Upper lobe of right lung (tissue), 1 donor: Measurements from ENCODE around the gene DDTL. TPM values are rescaled to one million over a fixed set of nuclear protein-coding genes. Genes with fewer than 3 reads are reported as not detected.

ENCODE experiments used
- ATAC-seq: fragments of 200-7000 bp; cut with Tn5 transposase; one replicate; pipeline ENCODE4 v1.9.1; 2020; ENCODE audit warnings: mild to moderate bottlenecking, moderate library complexity
- DNase-seq: peaks from one replicate; pipeline ENCODE4 v3.0.0-alpha.2; 2020
- H3K27ac ChIP-seq: fragments of 200-600 bp; one replicate; pipeline ENCODE4 v1.8.0; 2022
- H3K27me3 ChIP-seq: fragments of 200-600 bp; one replicate; pipeline ENCODE4 v1.8.0; 2022; ENCODE audit warnings: mild to moderate bottlenecking
- H3K36me3 ChIP-seq: fragments of 200-600 bp; one replicate; pipeline ENCODE4 v1.8.0; 2022
- H3K4me1 ChIP-seq: fragments of 200-600 bp; one replicate; pipeline ENCODE4 v1.8.0; 2022
- H3K4me3 ChIP-seq: fragments of 200-600 bp; one replicate; pipeline ENCODE4 v1.8.0; 2022; ENCODE audit warnings: mild to moderate bottlenecking
- H3K9me3 ChIP-seq: fragments of 200-600 bp; one replicate; pipeline ENCODE4 v1.8.0; 2022
- intact Hi-C: fragments of 100-400 bp; cut with DNase I; formaldehyde crosslinking; loops from one replicate; pipeline ENCODE4 v1.11.0; 2022
- total RNA-seq: library from RNA; stranded (reverse); fragmentation: NEBNext Ultra II Directional; extraction: Animal tissue kit (Norgen Biotek cat#: 25700); gene quantifications from one replicate; pipeline ENCODE4 v1.2.1, GENCODE V29; 2021
- TF ChIP-seq, protein P1 (sequence below): fragments of 200-600 bp; IDR thresholded peaks from one replicate; pipeline ENCODE4 v1.8.0; 2022; ENCODE audit warnings: antibody characterized with exemption
- donor health status: DM: no; HTN: yes; CAD: no; lungs with severe emphysema.

DDTL gene
- total RNA-seq, 1 donor from 2014 or later = 2.5 TPM

DNA sequence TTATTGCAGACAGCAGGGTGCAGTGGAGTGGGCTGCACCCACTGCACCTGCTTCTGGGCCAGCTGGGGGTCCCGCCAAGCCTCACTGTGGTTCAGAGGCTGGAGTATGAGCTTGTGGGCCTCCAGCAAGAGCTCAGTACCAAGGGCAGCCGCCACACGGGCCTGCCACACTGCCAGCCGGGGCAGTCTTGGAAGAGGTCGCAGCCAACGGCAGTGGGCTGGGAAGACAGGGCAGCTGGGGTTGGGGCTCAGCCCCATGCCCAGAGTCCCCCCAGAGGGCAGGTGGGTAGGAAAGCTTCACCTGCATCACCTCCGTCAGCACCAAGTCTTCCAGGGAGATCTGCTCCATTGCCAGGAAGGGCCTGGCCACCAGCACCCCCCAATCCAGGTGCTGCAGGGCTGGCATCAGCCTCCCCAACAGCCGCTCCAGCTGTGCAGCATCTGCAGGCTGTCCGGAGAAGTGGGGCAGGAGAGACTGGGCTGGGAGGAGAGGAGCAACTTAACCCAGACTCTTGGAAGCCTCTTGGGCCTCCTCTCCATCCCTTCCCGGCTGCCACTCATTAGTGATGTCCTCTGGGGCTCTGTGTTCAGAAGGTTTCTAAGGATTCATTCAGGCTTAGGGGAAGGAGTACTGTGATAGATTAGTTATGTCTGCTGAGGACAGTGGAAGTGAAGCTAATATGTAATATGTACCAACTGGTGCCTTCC lies 39.7 kb downstream of the DDTL start:
- Histone ChIP-seq H3K27me3 (no peaks in the 10 kb centered on the region), H3K4me1 (no peaks in the 10 kb centered on the region), H3K4me3 (no peak overlapping the region), H3K36me3 (no peaks in the 10 kb centered on the region), H3K27ac (no peak overlapping the region), H3K9me3 (no peaks in the 10 kb centered on the region)
- no peak for ATAC-seq
- no peak for DNase-seq
- intact Hi-C loops = no loop called here
- TF ChIP-seq, protein P1, sequence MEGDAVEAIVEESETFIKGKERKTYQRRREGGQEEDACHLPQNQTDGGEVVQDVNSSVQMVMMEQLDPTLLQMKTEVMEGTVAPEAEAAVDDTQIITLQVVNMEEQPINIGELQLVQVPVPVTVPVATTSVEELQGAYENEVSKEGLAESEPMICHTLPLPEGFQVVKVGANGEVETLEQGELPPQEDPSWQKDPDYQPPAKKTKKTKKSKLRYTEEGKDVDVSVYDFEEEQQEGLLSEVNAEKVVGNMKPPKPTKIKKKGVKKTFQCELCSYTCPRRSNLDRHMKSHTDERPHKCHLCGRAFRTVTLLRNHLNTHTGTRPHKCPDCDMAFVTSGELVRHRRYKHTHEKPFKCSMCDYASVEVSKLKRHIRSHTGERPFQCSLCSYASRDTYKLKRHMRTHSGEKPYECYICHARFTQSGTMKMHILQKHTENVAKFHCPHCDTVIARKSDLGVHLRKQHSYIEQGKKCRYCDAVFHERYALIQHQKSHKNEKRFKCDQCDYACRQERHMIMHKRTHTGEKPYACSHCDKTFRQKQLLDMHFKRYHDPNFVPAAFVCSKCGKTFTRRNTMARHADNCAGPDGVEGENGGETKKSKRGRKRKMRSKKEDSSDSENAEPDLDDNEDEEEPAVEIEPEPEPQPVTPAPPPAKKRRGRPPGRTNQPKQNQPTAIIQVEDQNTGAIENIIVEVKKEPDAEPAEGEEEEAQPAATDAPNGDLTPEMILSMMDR = no peak

DNA sequence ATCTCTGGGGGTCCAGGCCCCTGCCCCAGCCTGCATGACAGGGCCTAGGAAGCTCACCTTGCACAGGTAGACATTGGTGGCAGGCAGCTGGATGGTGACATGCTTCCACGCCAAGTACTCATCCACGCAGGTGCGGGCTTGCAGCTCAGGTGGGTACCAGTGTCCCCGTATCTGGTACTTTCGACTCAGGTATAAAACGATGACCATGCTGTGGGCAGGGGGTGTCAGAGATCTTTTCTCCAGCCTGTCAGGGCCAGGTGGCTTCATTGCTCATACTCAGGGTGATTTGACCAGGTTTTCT lies 40.2 kb downstream of the DDTL start:
- H3K36me3 ChIP-seq = no peaks in the 10 kb centered on the region
- H3K27ac ChIP-seq = no peak overlapping the region
- TF ChIP-seq, protein P1 = no peak
- intact Hi-C loops = no loop called here
- H3K9me3 ChIP-seq = no peaks in the 10 kb centered on the region
- DNase-seq (no peak), ATAC-seq (no peak)
- peaks cover 2% of the 10 kb centered on the region for H3K4me1 ChIP-seq
- H3K27me3 ChIP-seq = no peaks in the 10 kb centered on the region
- no peak overlapping the region for H3K4me3 ChIP-seq

GRCh38 chr22:24007253-24008021 lies 40.7 kb downstream of the DDTL start:
- no peaks in the 10 kb centered on the region for H3K36me3 ChIP-seq
- no peak overlapping the region for H3K27ac ChIP-seq
- DNase-seq (no peak), ATAC-seq (no peak)
- TF ChIP-seq, protein P1 = no peak
- no peaks in the 10 kb centered on the region for H3K27me3 ChIP-seq
- no peak overlapping the region for H3K4me3 ChIP-seq
- H3K9me3 ChIP-seq = no peaks in the 10 kb centered on the region
- intact Hi-C loops = no loop called here
- peaks cover 8% of the 10 kb centered on the region for H3K4me1 ChIP-seq

GRCh38 chr22:24008022-24008283 lies 41.3 kb downstream of the DDTL start:
- ATAC-seq (no peak), DNase-seq (no peak)
- H3K4me1 ChIP-seq = peaks cover 13% of the 10 kb centered on the region
- TF ChIP-seq, protein P1 = no peak
- intact Hi-C loops = no loop called here
- no peak overlapping the region for H3K4me3 ChIP-seq
- no peak overlapping the region for H3K27ac ChIP-seq
- no peaks in the 10 kb centered on the region for H3K9me3 ChIP-seq
- no peaks in the 10 kb centered on the region for H3K36me3 ChIP-seq
- no peaks in the 10 kb centered on the region for H3K27me3 ChIP-seq

- intact Hi-C loops = no loop called here
- H3K9me3 ChIP-seq = no peaks in the 10 kb centered on the region
- H3K4me3 ChIP-seq = no peak overlapping the region
- H3K27ac ChIP-seq = no peak overlapping the region
- TF ChIP-seq, protein P1 = no peak
- no peaks in the 10 kb centered on the region for H3K36me3 ChIP-seq
- no peak for DNase-seq
- ATAC-seq = no peak
- peaks cover 15% of the 10 kb centered on the region for H3K4me1 ChIP-seq
- H3K27me3 ChIP-seq = no peaks in the 10 kb centered on the region
Observed at GRCh38 chr22:24008381-24009226, 41.9 kb downstream of the DDTL start.
